ENCODE measurements around the gene HOXA6. TPM values are rescaled to one million over a fixed set of nuclear protein-coding genes. Genes with fewer than 3 reads are reported as not detected.

HOXA6 gene
- total and polyA plus RNA-seq, 2 donors (not counting 1 experiment from before 2014, with no cell fraction given), result 0.18 to 0.49 TPM

GRCh38 chr7:27112955-27113949 is 34.3 kb downstream of the HOXA6 start:
- intact Hi-C loops (cut with micrococcal nuclease), result no loop called here

More at GRCh38 chr7:27112955-27113949, 34.3 kb downstream of the HOXA6 start:
- H3K9me3 ChIP-seq (ENCODE audit: control extremely low read depth in 1 of 3, control insufficient read depth in 2 of 3, insufficient read depth in 1 of 3, low read length in 2 of 3), result peaks cover 0 to 8% (median 0%) of the 10 kb centered on the region in 3 donors
- no peak overlapping the region for H3K9ac ChIP-seq (ENCODE audit: low read length)
- Mint-ChIP-seq H3K27ac (no peak overlapping the region), H3K9me3 (ENCODE audit: insufficient read depth) (no peaks in the 10 kb centered on the region), H3K4me1 (no peaks in the 10 kb centered on the region), H3K27me3 (peaks cover 13% of the 10 kb centered on the region), H3K4me3 (no peak overlapping the region)
- TF ChIP-seq EZH2 (IDR thresholded peaks at IDR 0.05; ENCODE audit: borderline replicate concordance, insufficient read depth, low read depth, low read length, poor library complexity, severe bottlenecking), result no peak
- TF ChIP-seq CTCF (IDR thresholded peaks at IDR 0.05), result no peak
- H3K27me3 ChIP-seq (replicated peaks in 1 of 4; ENCODE audit: control extremely low read depth in 1 of 4, control insufficient read depth in 3 of 4, insufficient read depth in 4 of 4, low read length in 3 of 4), result peaks cover 0 to 7% (median 0%) of the 10 kb centered on the region in 4 experiments
- H4K20me1 ChIP-seq (ENCODE audit: control insufficient read depth, insufficient read depth, low read length, poor library complexity, severe bottlenecking), result no peaks in the 10 kb centered on the region
- 95% methylated on average over 24 of the region's 57 CpGs for WGBS (ENCODE audit: insufficient coverage)
- H2AFZ ChIP-seq (ENCODE audit: insufficient read depth, low read depth, low read length, poor library complexity, severe bottlenecking), result no peak overlapping the region
- H3K36me3 ChIP-seq (replicated peaks in 1 of 2; ENCODE audit: control extremely low read depth in 1 of 2, control insufficient read depth in 1 of 2, extremely low read depth in 1 of 2, insufficient read depth in 2 of 2, low read length in 1 of 2), result no peaks in the 10 kb centered on the region
- H3K27ac ChIP-seq (ENCODE audit: low read length in 2 of 2), result no peak overlapping the region
- ChIA-PET POLR2A (no interaction called here), CTCF (no interaction called here)
- ATAC-seq (ENCODE audit: low read depth) (no peak), DNase-seq (no peak)
- H3K4me2 ChIP-seq (replicated peaks; ENCODE audit: low read depth, low read length, poor library complexity, severe bottlenecking), result no peak overlapping the region
- no peak overlapping the region for H3K4me3 ChIP-seq (ENCODE audit: control extremely low read depth in 1 of 5, extremely low read depth in 1 of 5, insufficient read depth in 1 of 5, low read depth in 2 of 5, low read length in 4 of 5)
- no peaks in the 10 kb centered on the region for H3K4me1 ChIP-seq (ENCODE audit: control insufficient read depth in 2 of 2, insufficient read depth in 2 of 2, low read length in 2 of 2)
- no peaks in the 10 kb centered on the region for H3K79me2 ChIP-seq (ENCODE audit: control insufficient read depth, insufficient read depth, low read length)

All from B cell (primary cell).